Measurements from ENCODE around the gene BRD1. TPM values are rescaled to one million over a fixed set of nuclear protein-coding genes. Genes with fewer than 3 reads are reported as not detected.

BRD1 gene
- total and polyA plus RNA-seq, 8 donors = 14.0 to 26.3 (median 17.8) TPM

DNA sequence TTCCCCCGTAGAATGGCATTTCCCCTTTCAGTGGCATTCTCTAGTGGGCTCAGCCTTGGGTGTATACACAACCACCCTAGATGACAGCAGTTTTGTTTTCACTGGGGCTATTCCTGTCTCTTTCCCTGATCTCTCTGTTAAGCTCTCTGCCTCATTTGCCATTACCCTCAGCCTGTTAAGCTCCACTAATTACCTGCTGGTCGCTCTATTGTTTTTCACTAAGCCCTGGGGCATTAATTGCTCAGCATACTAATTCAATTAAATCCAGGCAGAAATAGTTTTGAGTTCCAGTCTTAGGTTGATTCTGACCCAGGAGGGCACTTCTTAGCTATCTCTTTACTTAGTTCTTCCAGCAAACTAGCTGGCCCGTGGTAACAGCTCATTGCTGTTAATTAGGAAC lies 80.0 kb downstream of the BRD1 start:
- intact Hi-C loops (cut with DNase I) = no loop called here
- ATAC-seq (no peak), FAIRE-seq (no peak), DNase-seq (no peak)
- TF ChIP-seq, protein P1, sequence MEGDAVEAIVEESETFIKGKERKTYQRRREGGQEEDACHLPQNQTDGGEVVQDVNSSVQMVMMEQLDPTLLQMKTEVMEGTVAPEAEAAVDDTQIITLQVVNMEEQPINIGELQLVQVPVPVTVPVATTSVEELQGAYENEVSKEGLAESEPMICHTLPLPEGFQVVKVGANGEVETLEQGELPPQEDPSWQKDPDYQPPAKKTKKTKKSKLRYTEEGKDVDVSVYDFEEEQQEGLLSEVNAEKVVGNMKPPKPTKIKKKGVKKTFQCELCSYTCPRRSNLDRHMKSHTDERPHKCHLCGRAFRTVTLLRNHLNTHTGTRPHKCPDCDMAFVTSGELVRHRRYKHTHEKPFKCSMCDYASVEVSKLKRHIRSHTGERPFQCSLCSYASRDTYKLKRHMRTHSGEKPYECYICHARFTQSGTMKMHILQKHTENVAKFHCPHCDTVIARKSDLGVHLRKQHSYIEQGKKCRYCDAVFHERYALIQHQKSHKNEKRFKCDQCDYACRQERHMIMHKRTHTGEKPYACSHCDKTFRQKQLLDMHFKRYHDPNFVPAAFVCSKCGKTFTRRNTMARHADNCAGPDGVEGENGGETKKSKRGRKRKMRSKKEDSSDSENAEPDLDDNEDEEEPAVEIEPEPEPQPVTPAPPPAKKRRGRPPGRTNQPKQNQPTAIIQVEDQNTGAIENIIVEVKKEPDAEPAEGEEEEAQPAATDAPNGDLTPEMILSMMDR (IDR thresholded peaks at IDR 0.05) = no peak
- Histone ChIP-seq H3K27ac (no peak overlapping the region), H3K4me3 (no peak overlapping the region), H3K9me3 (no peaks in the 10 kb centered on the region), H3K27me3 (no peaks in the 10 kb centered on the region), H3K4me1 (no peaks in the 10 kb centered on the region), H3K36me3 (no peaks in the 10 kb centered on the region)
- WGBS, 2 donors = 65 to 82% methylated on average over 3 of the region's 3 CpGs

DNA sequence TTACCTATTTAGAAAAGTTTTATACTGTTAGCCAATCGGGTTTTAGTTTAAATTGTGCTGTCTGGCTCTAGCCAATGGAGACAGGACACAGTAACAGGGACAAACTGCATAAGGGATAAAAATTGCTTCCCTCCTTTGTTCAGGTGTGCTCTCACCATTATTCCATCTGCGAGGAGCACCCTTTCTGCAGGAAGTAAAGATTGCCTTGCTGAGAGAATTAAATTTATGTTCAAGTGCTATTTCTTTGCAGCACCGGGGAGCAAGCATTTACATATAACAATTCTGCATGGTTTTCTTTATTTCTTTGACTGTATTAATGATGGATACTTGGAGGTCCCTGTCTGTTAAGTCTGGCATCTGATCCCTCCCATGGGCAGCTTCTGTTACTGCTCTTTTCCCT lies 80.5 kb downstream of the BRD1 start:
- 69 to 71% methylated on average over 2 to 3 of the region's 3 CpGs for WGBS, 2 donors
- intact Hi-C loops (cut with DNase I) = no loop called here
- no peak for DNase-seq
- H3K9me3 ChIP-seq = no peaks in the 10 kb centered on the region
- no peaks in the 10 kb centered on the region for H3K27me3 ChIP-seq
- ATAC-seq = no peak
- H3K27ac ChIP-seq = no peak overlapping the region
- no peak overlapping the region for H3K4me3 ChIP-seq
- H3K36me3 ChIP-seq = no peaks in the 10 kb centered on the region
- no peaks in the 10 kb centered on the region for H3K4me1 ChIP-seq
- FAIRE-seq = no peak
- TF ChIP-seq, protein P1 (IDR thresholded peaks at IDR 0.05) = no peak

DNA sequence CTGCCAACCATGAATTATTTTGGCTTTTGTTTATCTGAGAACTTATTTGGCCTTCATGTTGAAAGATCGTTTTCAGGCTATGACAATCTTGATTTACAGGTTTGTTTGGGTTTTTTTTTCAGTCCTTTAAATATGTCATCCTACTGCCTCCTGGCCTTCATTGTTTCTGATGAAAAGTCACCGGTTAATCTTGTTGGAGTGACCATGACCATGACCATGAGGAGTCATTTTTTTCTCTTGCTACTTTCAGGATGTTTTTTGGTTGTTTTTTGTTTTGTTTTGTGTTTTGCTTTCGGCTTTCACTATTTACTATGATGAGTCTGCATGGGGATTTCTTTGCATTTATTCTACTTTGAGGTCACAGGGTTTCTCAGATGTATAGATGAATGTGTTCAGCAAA lies 81.6 kb downstream of the BRD1 start:
- 41 to 43% methylated on average over 3 of the region's 3 CpGs for WGBS, 2 donors
- no peak overlapping the region for H3K27ac ChIP-seq
- peaks cover 0 to 4% (median 0%) of the 10 kb centered on the region in 4 donors for H3K27me3 ChIP-seq
- intact Hi-C loops (cut with DNase I) = no loop called here
- TF ChIP-seq, protein P1 (IDR thresholded peaks at IDR 0.05) = no peak
- FAIRE-seq = no peak
- H3K9me3 ChIP-seq = no peaks in the 10 kb centered on the region
- no peaks in the 10 kb centered on the region for H3K4me1 ChIP-seq
- H3K36me3 ChIP-seq = no peaks in the 10 kb centered on the region
- no peak overlapping the region for H3K4me3 ChIP-seq
- no peak for ATAC-seq
- no peak for DNase-seq

DNA sequence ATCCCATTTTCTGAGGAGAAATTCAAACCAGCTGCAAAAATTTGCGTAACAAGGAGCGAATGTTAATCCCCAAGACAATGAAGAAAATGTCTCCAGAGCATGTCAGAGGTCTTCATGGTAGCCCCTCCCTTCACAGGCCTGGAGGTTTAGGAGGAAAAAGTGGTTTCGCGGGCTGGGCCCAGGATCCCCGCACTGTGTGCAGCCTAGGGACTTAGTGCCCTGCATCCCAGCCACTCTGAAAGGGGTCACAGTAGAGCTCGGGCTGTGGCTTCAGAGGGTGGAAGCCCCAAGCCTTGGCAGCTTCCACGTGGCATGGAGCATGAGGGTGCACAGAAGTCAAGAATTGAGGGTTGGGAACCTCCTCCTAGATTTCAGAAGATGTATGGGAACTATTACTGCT lies 87.4 kb downstream of the BRD1 start:
- H3K4me3 ChIP-seq = no peak overlapping the region
- FAIRE-seq (no peak), ATAC-seq (no peak), DNase-seq (no peak)
- peaks cover 0 to 4% (median 0%) of the 10 kb centered on the region in 4 donors for H3K27me3 ChIP-seq
- 56 to 67% methylated on average over 7 of the region's 7 CpGs for whole genome bisulfite sequencing, 2 donors
- TF ChIP-seq, protein P1 (IDR thresholded peaks at IDR 0.05) = no peak
- intact Hi-C loops (cut with DNase I) = no loop called here
- no peaks in the 10 kb centered on the region for H3K4me1 ChIP-seq
- H3K27ac ChIP-seq = no peak overlapping the region
- no peaks in the 10 kb centered on the region for H3K9me3 ChIP-seq
- no peaks in the 10 kb centered on the region for H3K36me3 ChIP-seq

DNA sequence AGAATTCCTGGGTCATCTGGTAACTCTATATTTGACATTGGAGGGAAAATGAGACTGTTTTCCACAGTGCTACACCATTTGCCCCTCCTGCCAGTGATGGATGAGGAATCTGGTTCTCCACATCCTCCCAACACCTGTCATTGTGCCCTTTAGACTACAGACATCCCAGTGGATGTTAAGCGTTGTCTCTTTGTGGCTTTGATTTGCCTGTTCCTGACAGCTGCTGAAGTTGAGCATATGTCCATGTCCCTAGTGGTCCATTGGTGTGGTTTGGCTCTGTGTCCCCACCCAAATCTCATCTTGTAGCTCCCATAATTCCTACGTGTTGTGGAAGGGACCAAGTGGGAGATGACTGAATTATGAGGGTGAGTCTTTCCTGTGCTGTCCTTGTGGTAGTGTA lies 88.5 kb downstream of the BRD1 start:
- H3K27ac ChIP-seq = no peak overlapping the region
- H3K4me3 ChIP-seq = no peak overlapping the region
- H3K27me3 ChIP-seq = peaks cover 0 to 4% (median 0%) of the 10 kb centered on the region in 4 donors
- TF ChIP-seq, protein P1 (IDR thresholded peaks at IDR 0.05) = no peak
- WGBS, 2 donors = 60 to 61% methylated on average over 2 of the region's 2 CpGs
- no peak for FAIRE-seq
- no peak for DNase-seq
- H3K4me1 ChIP-seq = no peaks in the 10 kb centered on the region
- intact Hi-C loops (cut with DNase I) = no loop called here
- H3K9me3 ChIP-seq = no peaks in the 10 kb centered on the region
- H3K36me3 ChIP-seq = no peaks in the 10 kb centered on the region
- ATAC-seq = no peak
